Effector memory CD4-positive, alpha-beta T cell (primary cell): Measurements from ENCODE around the gene USP21.
A peak's percentile ranks its signal among the peaks of the same experiment; 100 is the strongest.

Experiments
- DNase-seq, 3 donors: peaks; one replicate each; pipeline ENCODE4 v3.0.0-alpha.2; 2020
- H3K27ac ChIP-seq: 2 replicates; pipeline ENCODE4 v1.7.0; 2013; ENCODE audit warnings: mild to moderate bottlenecking, low read length, moderate library complexity; ENCODE audit not compliant: insufficient read depth, poor library complexity, severe bottlenecking
- H3K27me3 ChIP-seq: replicated peaks from 2 replicates; pipeline ENCODE4 v1.7.0; 2013; ENCODE audit warnings: mild to moderate bottlenecking, low read length; ENCODE audit not compliant: insufficient read depth, control insufficient read depth, poor library complexity, severe bottlenecking
- H3K36me3 ChIP-seq: 2 replicates; pipeline ENCODE4 v1.7.0; 2013; ENCODE audit warnings: mild to moderate bottlenecking, low read length, moderate library complexity; ENCODE audit not compliant: control insufficient read depth, insufficient read depth
- H3K4me1 ChIP-seq: 2 replicates; pipeline ENCODE4 v1.7.0; 2013; ENCODE audit warnings: low read length, mild to moderate bottlenecking; ENCODE audit not compliant: control insufficient read depth, insufficient read depth, poor library complexity, severe bottlenecking
- H3K4me3 ChIP-seq: 2 replicates; pipeline ENCODE4 v1.7.0; 2013; ENCODE audit warnings: low read length, low read depth, mild to moderate bottlenecking; ENCODE audit not compliant: insufficient read depth, poor library complexity, severe bottlenecking
- H3K9me3 ChIP-seq: 2 replicates; pipeline ENCODE4 v1.7.0; 2013; ENCODE audit warnings: mild to moderate bottlenecking, low read length, moderate library complexity; ENCODE audit not compliant: control insufficient read depth

The USP21 gene

GRCh38 chr1:161171191-161171590 lies 11.9 kb downstream of the USP21 start:
- no peak overlapping the region for H3K4me3 ChIP-seq
- peaks cover 17% of the 10 kb centered on the region for H3K4me1 ChIP-seq
- H3K36me3 ChIP-seq, result peaks cover 60% of the 10 kb centered on the region
- H3K27ac ChIP-seq, result no peak overlapping the region
- H3K9me3 ChIP-seq, result no peaks in the 10 kb centered on the region
- no peaks in the 10 kb centered on the region for H3K27me3 ChIP-seq
- DNase-seq, result no peak

DNA sequence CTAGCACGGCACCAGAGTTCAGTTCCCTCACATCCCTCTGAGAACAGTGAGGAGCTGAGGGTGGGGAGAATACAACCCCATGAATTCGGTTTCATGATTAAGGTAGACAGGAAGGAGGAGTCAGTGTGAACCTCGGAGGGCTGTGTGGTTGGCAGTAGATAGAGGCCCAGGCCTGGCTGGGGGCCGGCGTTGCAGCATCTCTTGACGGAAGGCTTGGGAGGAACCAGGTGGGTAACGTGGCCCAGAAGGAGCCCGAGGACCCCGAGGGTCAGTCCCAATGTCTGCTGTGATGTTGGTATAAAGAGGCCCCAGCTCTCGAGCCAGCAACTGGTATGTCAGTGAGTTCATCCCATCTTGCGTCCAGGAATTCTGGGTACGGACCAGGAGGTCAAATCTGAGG lies 12.4 kb downstream of the USP21 start:
- Histone ChIP-seq H3K27me3 (no peaks in the 10 kb centered on the region), H3K4me1 (peaks cover 19% of the 10 kb centered on the region), H3K4me3 (no peak overlapping the region), H3K9me3 (no peaks in the 10 kb centered on the region), H3K27ac (no peak overlapping the region), H3K36me3 (peaks cover 60% of the 10 kb centered on the region)
- DNase-seq, result no peak

DNA sequence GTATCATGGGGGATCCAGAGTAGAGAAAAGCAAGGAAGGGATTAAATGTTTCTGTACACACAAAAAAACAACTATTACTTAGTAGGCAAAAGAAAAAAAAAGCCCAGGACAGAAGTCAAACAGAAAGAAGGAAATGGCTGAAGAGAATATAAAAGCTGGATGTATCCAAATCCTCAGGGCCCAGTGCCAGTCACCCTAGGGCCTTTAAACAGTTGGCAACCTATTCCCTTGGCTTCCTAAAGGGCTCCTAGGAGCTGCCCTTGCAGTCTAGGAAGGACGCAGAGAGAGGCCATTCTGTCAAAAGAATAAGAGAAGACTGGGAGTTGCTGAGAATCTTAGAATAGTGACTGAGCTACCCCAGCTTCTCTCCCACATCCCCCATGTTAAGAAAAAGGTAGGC lies 13.0 kb downstream of the USP21 start:
- H3K9me3 ChIP-seq, result no peaks in the 10 kb centered on the region
- H3K27me3 ChIP-seq, result no peaks in the 10 kb centered on the region
- peaks cover 15% of the 10 kb centered on the region for H3K4me1 ChIP-seq
- DNase-seq, result no peak
- no peak overlapping the region for H3K27ac ChIP-seq
- H3K36me3 ChIP-seq, result peaks cover 60% of the 10 kb centered on the region
- no peak overlapping the region for H3K4me3 ChIP-seq

- Histone ChIP-seq H3K9me3 (no peaks in the 10 kb centered on the region), H3K36me3 (peaks cover 60% of the 10 kb centered on the region), H3K27ac (no peak overlapping the region), H3K4me1 (peaks cover 15% of the 10 kb centered on the region), H3K27me3 (no peaks in the 10 kb centered on the region), H3K4me3 (no peak overlapping the region)
- DNase-seq, result no peak
These were observed 13.6 kb downstream of the USP21 start for GRCh38 chr1:161172776-161173376.

DNA sequence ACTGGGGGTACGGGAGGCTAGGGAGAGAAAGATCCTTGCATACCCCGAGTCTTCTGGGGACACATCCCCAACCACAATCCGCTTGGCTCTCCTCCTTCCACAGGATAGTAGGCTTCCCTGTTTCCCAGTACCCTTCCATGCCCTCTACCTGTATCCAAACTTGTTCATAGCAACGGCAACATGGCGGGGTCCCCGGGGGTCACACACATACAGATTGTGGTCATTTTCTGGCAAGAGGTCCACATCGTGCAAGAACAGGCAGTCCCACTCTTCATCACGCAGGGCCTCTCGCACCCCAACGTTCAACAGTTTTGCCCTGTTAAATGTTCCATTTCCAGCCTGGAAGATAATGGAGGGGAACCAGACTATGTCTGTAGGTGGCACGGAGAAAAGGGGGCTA lies 14.4 kb downstream of the USP21 start:
- Histone ChIP-seq H3K4me3 (no peak overlapping the region), H3K4me1 (peaks cover 15% of the 10 kb centered on the region), H3K27me3 (no peaks in the 10 kb centered on the region), H3K27ac (no peak overlapping the region), H3K36me3 (peaks cover 60% of the 10 kb centered on the region), H3K9me3 (no peaks in the 10 kb centered on the region)
- DNase-seq, result no peak

DNA sequence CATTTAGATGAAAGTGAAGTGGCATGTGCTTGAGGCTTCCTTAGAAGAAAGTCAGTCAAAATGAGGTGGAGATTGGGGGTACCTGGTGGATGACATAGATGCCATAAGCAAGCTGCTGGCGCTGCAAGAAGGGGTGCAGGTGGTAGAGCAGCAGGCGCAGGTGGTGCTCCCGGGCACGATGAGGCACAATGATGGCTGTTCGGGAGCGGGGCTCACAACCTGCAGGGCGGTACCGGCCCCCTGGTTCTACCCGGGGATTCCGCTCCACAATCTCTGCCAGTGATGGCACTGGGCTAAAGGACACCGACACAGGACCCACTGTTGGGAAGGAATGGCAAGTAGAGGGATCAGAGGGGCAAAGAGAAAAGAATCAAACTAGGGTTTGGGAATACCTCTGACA lies 15.6 kb downstream of the USP21 start:
- DNase-seq, result no peak
- H3K4me1 ChIP-seq, result peaks cover 15% of the 10 kb centered on the region
- peaks cover 50% of the 10 kb centered on the region for H3K36me3 ChIP-seq
- no peaks in the 10 kb centered on the region for H3K9me3 ChIP-seq
- no peaks in the 10 kb centered on the region for H3K27me3 ChIP-seq
- H3K27ac ChIP-seq, result no peak overlapping the region
- no peak overlapping the region for H3K4me3 ChIP-seq

DNA sequence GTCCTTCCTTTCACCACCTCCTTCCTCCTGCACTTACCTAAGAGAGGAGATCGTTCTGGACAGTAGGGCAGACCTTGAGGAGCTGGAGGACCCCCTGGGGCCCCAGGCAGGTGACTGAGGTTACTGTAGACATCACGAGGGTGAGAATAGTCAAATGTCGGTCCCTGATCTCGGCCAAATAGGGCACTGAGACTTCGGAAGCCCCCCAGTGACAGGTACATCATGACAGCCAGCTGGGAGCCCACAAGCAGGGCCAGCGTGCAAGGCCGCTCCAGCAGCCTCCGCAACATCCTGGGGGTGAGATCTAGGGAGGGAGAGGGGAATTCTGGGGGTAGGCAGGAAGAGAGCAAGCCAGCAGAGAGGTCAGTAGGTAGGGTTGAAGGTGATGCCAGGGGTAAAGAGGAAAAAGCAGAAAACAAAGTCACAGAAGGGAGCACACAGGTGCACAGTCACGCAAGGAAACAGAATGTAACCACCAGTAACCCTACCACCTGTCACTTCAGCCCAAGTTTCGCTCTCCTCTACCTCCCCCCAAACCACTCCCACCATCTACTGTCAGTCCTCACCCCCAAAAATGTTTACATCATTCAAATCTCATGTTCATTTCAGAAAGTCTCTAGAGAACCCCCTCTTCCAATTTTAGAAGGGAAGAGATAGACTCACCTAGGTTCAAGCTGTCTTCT lies 16.6 kb downstream of the USP21 start:
- no peaks in the 10 kb centered on the region for H3K27me3 ChIP-seq
- H3K9me3 ChIP-seq, result no peaks in the 10 kb centered on the region
- peak overlapping the region; percentile 94 for H3K27ac ChIP-seq
- H3K36me3 ChIP-seq, result peaks cover 43% of the 10 kb centered on the region
- no peak for DNase-seq
- H3K4me3 ChIP-seq, result peak overlapping the region; percentile 97
- peaks cover 22% of the 10 kb centered on the region for H3K4me1 ChIP-seq

GRCh38 chr1:161176468-161177111 lies 17.3 kb downstream of the USP21 start:
- Histone ChIP-seq H3K27me3 (no peaks in the 10 kb centered on the region), H3K9me3 (no peaks in the 10 kb centered on the region), H3K4me3 (peak overlapping the region; percentile 97), H3K4me1 (peaks cover 28% of the 10 kb centered on the region), H3K36me3 (peaks cover 36% of the 10 kb centered on the region), H3K27ac (peak overlapping the region; percentile 94)
- DNase-seq, result no peak

DNA sequence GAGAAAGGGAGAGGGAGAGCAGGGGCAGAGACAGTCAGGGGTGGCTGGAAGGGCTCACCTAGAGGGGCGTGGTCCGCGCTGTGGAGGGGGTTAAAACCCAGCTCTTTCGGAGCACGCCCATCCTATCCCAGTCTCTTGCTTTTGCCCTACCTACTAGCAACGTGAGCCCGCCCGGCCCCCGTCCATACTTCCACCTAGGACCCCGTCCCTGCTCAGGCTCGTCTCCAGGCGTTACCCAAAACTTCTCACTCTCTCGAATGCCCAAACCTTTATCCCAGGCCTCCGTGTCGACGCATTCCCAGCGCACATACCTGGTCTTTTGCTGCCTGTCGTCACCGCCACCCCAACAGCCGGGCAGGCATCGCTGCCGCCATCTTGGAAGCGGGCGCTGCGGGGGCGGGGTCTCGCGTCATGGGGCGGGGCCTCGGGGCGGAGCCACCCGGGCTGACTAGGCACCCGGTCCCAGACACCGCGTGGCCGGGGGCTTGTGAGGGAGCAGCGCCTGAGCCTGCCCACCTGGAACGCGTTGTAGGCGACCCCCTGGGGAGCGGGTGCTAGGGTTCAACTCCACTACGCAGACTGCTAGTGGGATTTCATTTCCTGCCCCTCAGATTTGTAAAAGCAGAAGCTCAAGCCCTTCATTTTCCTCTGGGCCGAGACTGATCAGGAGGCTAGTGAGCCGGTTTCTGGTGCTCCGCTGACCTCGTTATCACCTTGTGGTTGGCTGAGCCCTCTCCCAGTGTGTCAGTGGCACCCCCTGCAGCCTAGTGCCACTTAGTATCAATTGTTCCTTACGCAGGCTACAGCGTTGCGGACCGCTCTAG lies 18.0 kb downstream of the USP21 start, which contains the start of gene B4GALT3:
Gene B4GALT3, minus strand, starts transcription at position 396 of the 824 bp plus-strand sequence. CDS start 1,447 bp downstream, outside the sequence.
- Histone ChIP-seq H3K27me3 (no peaks in the 10 kb centered on the region), H3K9me3 (no peaks in the 10 kb centered on the region), H3K4me1 (peaks cover 35% of the 10 kb centered on the region), H3K27ac (peak within 1 kb of the TSS; percentile 94), H3K36me3 (peaks cover 29% of the 10 kb centered on the region), H3K4me3 (peak within 1 kb of the TSS; percentile 97)
- peak; percentile 86 for DNase-seq
